ENCODE measurements around the gene PRKAG2.
A peak's percentile ranks its signal among the peaks of the same experiment; 100 is the strongest.

The PRKAG2 gene

GRCh38 chr7:151773797-151774196, 103.1 kb downstream of the PRKAG2 start:
- no peak for FAIRE-seq

GRCh38 chr7:151770232-151770631, 106.7 kb downstream of the PRKAG2 start:
- FAIRE-seq (no peak), DNase-seq (ENCODE audit: low spot score) (no peak)

More at GRCh38 chr7:151773797-151774196, 103.1 kb downstream of the PRKAG2 start:
- no peak for DNase-seq (ENCODE audit: low spot score)

GRCh38 chr7:151769188-151769821, 107.6 kb downstream of the PRKAG2 start:
- DNase-seq (ENCODE audit: low spot score) = no peak
- FAIRE-seq = no peak

- FAIRE-seq = no peak
These were observed 108.1 kb downstream of the PRKAG2 start for GRCh38 chr7:151768805-151769187.

GRCh38 chr7:151767557-151767956, 109.4 kb downstream of the PRKAG2 start:
- FAIRE-seq (no peak), DNase-seq (ENCODE audit: low spot score) (no peak)

More at GRCh38 chr7:151768805-151769187, 108.1 kb downstream of the PRKAG2 start:
- no peak for DNase-seq (ENCODE audit: low spot score)

- no peak for FAIRE-seq
These were observed 112.6 kb downstream of the PRKAG2 start for GRCh38 chr7:151764056-151764920.

GRCh38 chr7:151763420-151763984, 113.4 kb downstream of the PRKAG2 start:
- FAIRE-seq (no peak), DNase-seq (ENCODE audit: low spot score) (no peak)

More at GRCh38 chr7:151764056-151764920, 112.6 kb downstream of the PRKAG2 start:
- DNase-seq (ENCODE audit: low spot score) = no peak

GRCh38 chr7:151762583-151763245, 114.2 kb downstream of the PRKAG2 start:
- FAIRE-seq (no peak), DNase-seq (ENCODE audit: low spot score) (no peak)

GRCh38 chr7:151761957-151762356, 115.0 kb downstream of the PRKAG2 start:
- DNase-seq (ENCODE audit: low spot score) (no peak), FAIRE-seq (no peak)

GRCh38 chr7:151761231-151761630, 115.7 kb downstream of the PRKAG2 start:
- no peak for DNase-seq (ENCODE audit: low spot score)
- no peak for FAIRE-seq

GRCh38 chr7:151759591-151760042, 117.3 kb downstream of the PRKAG2 start:
- peak; percentile 69 for DNase-seq (ENCODE audit: low spot score)
- no peak for FAIRE-seq

- no peak for DNase-seq (ENCODE audit: low spot score)
- no peak for FAIRE-seq
These were observed 118.0 kb downstream of the PRKAG2 start for GRCh38 chr7:151758622-151759540.

- peak; percentile 58 for DNase-seq (ENCODE audit: low spot score)
- peak; percentile 63 for FAIRE-seq
These were observed 119.6 kb downstream of the PRKAG2 start for GRCh38 chr7:151757274-151757673.

GRCh38 chr7:151756866-151757265, 120.0 kb downstream of the PRKAG2 start:
- FAIRE-seq = no peak

GRCh38 chr7:151756076-151756731, 120.7 kb downstream of the PRKAG2 start:
- peak; percentile 77 for DNase-seq (ENCODE audit: low spot score)
- peak; percentile 18 for FAIRE-seq

More at GRCh38 chr7:151756866-151757265, 120.0 kb downstream of the PRKAG2 start:
- DNase-seq (ENCODE audit: low spot score) = no peak

- FAIRE-seq (no peak), DNase-seq (ENCODE audit: low spot score) (peak; percentile 27)
These were observed 121.6 kb downstream of the PRKAG2 start for GRCh38 chr7:151755131-151755801.

GRCh38 chr7:151754688-151755130, 122.2 kb downstream of the PRKAG2 start:
- no peak for FAIRE-seq
- DNase-seq (ENCODE audit: low spot score) = no peak

GRCh38 chr7:151754142-151754590, 122.7 kb downstream of the PRKAG2 start:
- FAIRE-seq (peak; percentile 98), DNase-seq (ENCODE audit: low spot score) (peak; percentile 100)

Measured in RCC 7860 (cell line).